Hematopoietic multipotent progenitor cell treated with erythropoietin and hydrocortisone succinate and interleukin-3 and kit ligand, for 6 days (in vitro differentiated cells): ENCODE data around the gene SHOC1.
"Not testable (repeated sequence)": the region's sequence is repeated elsewhere in the genome, so short reads cannot be mapped to it uniquely, and the experiment has no call there.

Source experiments
- DNase-seq: peaks from one replicate; pipeline ENCODE4 v3.0.0-alpha.2; 2015

SHOC1 gene

GRCh38 chr9:111804636-111805035, 9.9 kb upstream of the SHOC1 start:
- DNase-seq = no peak

DNA sequence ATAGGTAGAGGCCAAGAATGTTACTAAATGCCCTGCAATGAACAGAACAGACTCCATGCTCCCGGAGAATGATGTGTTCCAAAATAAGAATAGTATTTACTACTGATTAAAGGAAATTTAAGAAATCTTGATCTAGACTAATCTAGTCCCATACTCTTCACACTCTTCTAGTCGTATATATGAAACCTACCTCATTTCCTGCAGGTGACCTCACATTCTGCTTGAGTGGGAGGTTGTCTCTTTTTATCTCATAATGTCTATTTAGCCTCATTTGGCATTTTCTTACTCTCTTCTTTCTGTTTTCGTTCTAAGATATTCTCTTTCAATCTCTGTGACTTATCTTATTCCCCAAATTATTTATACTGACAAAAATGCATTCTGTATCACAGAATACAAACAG, 9.2 kb upstream of the SHOC1 start:
- DNase-seq = no peak

- no peak for DNase-seq
Observed at GRCh38 chr9:111799915-111800526, 5.3 kb upstream of the SHOC1 start.

- no peak for DNase-seq
Observed at GRCh38 chr9:111799506-111799905, 4.8 kb upstream of the SHOC1 start.

GRCh38 chr9:111798786-111799185, 4.0 kb upstream of the SHOC1 start:
- no peak for DNase-seq

GRCh38 chr9:111795557-111795839, 761 bp upstream of the SHOC1 start:
- no peak for DNase-seq

DNA sequence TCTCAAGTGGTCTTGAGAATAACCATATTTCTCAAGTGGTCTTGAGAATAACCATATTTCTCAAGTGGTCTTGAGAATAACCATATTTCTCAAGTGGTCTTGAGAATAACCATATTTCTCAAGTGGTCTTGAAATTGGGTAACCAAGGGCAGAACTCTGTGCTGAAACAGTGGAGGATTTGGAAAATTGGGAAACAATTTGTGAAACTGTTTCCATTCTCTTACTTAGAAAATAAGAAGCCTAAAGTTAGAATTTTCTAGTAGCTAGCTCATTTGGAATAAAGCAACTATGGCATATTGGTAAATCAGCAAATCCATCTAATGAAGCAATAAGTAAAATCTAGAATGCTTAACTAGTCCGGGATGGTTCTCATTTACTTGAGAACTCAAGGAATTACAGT, 2.9 kb downstream of the SHOC1 start:
- DNase-seq = not testable (repeated sequence)

- no peak for DNase-seq
Observed at GRCh38 chr9:111789881-111790280, 4.9 kb downstream of the SHOC1 start.

DNA sequence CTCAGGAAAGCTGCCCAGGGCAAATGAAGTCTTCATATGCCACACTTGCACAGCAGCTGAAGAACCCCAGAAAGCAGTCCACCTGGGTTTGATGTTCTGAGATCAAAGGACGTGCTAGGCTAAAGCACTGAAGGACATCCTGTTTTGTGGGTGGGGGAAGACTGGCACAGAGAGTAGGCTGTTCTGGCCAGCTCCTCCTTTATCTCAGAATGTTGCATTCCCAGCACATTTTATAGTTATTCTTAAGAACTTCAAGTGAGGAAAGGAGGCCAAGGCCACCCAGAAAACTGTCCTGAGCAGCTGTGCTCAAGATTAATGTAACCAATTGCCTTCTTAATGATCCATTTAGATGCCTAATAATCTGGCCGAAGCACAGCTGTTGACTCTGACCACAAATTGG, 10.9 kb downstream of the SHOC1 start:
- DNase-seq = no peak

GRCh38 chr9:111783424-111783823, 11.3 kb downstream of the SHOC1 start:
- no peak for DNase-seq

DNA sequence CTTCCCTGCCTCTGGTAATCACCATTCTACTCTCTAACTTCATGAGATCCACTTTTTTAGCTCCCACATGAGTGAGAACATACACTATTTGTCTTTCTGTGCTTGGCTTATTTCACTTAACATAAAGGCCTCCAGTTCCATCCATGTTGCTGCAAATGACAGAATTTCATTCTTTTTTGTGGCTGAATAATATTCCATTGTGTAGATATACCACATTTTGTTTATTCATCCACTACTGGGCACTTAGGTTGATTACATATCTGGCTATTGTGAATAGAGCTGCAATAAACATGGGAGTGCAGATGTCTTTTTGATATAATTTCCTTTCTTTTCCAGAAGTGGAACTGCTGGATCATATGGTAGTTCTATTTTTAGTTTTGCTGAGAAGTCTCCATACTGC, 28.7 kb downstream of the SHOC1 start:
- no peak for DNase-seq

DNA sequence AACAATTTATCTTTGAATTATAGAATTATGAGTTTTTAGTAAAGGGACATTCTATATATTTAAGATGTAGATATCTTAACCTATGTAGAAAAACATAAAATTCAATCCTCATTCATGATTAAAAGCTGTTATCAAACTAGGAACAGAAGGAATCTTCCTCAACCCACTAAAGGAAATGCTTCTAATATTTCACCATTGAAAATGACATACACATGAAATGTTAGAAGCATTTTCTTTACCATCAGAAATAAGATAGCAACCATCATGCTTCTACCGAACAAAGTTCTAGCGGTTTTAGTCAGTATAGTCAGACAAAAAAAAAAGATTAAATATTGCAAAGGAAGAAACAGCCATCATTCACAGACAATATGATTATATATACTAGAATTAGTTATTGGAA, 32.2 kb downstream of the SHOC1 start:
- DNase-seq = no peak

DNA sequence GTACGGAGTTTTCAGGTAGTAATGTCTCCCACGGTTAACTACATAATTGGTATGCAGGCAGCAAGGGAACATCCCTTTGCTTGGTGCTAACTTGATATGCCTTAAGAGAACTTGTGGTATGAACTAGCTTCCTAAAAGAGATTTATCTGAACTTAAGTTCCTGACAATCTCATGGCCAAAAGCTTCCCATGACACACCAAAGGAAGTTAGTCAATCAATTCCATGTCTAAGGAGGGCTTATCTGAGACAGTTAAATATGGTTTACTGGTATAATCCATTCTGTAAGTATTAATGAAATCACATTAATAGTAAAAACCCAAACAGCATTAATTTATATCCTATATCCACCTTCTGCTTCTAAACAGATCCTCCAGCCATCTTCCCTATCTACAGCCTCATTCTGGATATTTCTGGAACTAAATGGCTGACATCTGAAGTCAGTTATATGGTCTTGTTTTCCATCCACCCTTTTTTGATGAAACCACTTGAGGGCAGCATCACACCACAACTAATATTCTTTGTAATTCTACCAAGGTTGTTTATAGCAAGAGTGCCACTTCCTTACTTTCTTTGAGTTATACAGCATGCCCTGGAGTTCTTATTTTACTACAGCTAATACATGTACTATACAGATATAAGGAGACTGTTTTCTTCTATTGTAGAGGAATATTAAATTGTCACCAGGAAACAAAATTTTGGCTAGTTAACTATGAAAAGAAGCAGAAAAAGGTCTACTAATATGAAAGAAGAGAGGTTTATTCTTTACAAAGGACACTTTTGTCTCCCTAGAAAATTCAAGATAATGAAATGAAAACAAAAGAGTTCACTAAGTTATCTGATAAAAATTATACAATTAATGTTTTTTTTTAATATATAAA, 34.7 kb downstream of the SHOC1 start:
- peak; percentile 86 for DNase-seq

DNA sequence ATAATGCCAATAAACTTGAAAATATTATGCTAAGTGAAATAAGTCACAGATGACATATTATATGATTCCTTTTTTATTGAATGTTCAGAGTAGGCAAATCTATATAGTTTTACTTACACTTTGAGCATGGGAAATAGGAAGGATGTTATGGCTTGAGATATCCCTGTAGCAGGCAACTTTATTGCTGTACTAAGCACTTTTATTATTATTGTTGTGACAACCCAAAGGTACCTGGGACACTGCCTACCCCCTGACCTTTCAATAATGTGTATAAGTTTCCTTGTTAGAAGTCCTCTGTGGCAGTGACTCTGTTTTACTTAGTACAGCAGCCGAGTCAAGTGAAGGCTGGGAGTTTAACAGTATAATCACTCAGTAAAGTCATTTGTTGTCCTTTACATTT, 39.9 kb downstream of the SHOC1 start:
- DNase-seq = no peak

- DNase-seq = no peak
Observed at GRCh38 chr9:111752455-111752854, 42.3 kb downstream of the SHOC1 start.
